22Rv1 (cell line): ENCODE data around the gene CDK14.

Experiments
- H3K27ac ChIP-seq: fragments of 450-650 bp; 2 replicates; pipeline ENCODE4 v1.5.1; 2017
- ZFX ChIP-seq: fragments of 450-650 bp; IDR thresholded peaks from 2 replicates; pipeline ENCODE4 v1.6.1; 2017; ENCODE audit warnings: antibody characterized with exemption, borderline replicate concordance
- TF ChIP-seq, protein P1 (sequence below): fragments of 450-650 bp; IDR thresholded peaks from 2 replicates; pipeline ENCODE4 v1.5.1; 2017; ENCODE audit warnings: mild to moderate bottlenecking

The CDK14 gene

GRCh38 chr7:90677486-90678404, 81.6 kb downstream of the CDK14 start:
- H3K27ac ChIP-seq = no peak overlapping the region
- no peak for TF ChIP-seq ZFX
- TF ChIP-seq, protein P1, sequence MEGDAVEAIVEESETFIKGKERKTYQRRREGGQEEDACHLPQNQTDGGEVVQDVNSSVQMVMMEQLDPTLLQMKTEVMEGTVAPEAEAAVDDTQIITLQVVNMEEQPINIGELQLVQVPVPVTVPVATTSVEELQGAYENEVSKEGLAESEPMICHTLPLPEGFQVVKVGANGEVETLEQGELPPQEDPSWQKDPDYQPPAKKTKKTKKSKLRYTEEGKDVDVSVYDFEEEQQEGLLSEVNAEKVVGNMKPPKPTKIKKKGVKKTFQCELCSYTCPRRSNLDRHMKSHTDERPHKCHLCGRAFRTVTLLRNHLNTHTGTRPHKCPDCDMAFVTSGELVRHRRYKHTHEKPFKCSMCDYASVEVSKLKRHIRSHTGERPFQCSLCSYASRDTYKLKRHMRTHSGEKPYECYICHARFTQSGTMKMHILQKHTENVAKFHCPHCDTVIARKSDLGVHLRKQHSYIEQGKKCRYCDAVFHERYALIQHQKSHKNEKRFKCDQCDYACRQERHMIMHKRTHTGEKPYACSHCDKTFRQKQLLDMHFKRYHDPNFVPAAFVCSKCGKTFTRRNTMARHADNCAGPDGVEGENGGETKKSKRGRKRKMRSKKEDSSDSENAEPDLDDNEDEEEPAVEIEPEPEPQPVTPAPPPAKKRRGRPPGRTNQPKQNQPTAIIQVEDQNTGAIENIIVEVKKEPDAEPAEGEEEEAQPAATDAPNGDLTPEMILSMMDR = no peak

DNA sequence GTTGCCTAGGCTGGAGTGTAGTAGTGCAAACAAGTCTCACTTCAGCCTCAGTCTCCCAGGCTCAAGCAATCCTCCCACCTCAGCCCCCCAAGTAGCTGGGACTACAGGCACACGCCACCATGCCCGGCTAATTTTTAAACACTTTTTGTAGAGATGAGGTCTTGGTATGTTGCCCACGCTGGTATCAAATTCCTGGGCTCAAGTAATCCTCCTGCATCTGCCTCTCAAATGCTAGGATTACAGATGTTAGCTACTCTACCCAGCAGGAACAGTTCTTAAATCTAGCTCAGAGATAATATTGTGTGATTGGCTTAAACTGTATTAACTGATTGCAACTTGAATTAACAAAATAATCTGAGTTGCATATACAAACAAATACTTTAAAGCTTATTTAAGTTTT, 82.9 kb downstream of the CDK14 start:
- no peak for TF ChIP-seq ZFX
- TF ChIP-seq, protein P1 = no peak
- H3K27ac ChIP-seq = no peak overlapping the region

GRCh38 chr7:90680484-90680883, 84.4 kb downstream of the CDK14 start:
- H3K27ac ChIP-seq = no peak overlapping the region
- TF ChIP-seq, protein P1 = no peak
- TF ChIP-seq ZFX = no peak

GRCh38 chr7:90681336-90682022, 85.4 kb downstream of the CDK14 start:
- no peak for TF ChIP-seq ZFX
- TF ChIP-seq, protein P1 = no peak
- no peak overlapping the region for H3K27ac ChIP-seq

- TF ChIP-seq, protein P1 = no peak
- no peak for TF ChIP-seq ZFX
- H3K27ac ChIP-seq = no peak overlapping the region
These were observed 90.0 kb downstream of the CDK14 start for GRCh38 chr7:90686146-90686545.

GRCh38 chr7:90688810-90689209, 92.7 kb downstream of the CDK14 start:
- H3K27ac ChIP-seq = no peak overlapping the region
- no peak for TF ChIP-seq ZFX
- TF ChIP-seq, protein P1 = no peak

GRCh38 chr7:90689260-90689659, 93.1 kb downstream of the CDK14 start:
- TF ChIP-seq, protein P1 = no peak
- no peak for TF ChIP-seq ZFX
- H3K27ac ChIP-seq = no peak overlapping the region
